ENCODE results near the gene COBL. TPM values are rescaled to one million over a fixed set of nuclear protein-coding genes. Genes with fewer than 3 reads are reported as not detected.

The COBL gene
- total and polyA plus RNA-seq, 2 of the 4 experiments (the other 2 are of a cell fraction): under 0.01 TPM; not detected in 1

DNA sequence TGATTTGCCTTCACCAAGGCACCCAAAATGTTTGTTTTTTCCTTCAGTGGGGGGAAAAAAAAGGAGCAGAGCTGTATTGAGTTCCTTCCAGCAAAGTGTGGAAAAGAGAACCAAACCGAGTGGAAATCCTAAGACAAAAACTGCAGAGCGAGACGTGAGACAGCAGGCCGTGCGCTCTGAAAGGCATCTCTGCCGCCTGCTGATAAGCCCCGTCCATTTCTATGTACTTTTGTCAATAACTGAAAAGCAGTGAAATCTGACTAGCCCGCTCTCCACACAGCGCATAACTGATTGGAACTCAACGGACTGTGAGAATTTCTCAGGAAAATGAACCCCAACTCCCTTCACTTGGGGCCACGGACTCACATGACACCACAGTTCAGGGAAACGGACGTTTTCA is 83.2 kb downstream of the COBL start:
- H4K91ac ChIP-seq (ENCODE audit: insufficient read depth, low read depth, low read length): no peak overlapping the region
- H3K18ac ChIP-seq (ENCODE audit: low read depth, low read length): no peak overlapping the region
- no peak overlapping the region for H3K23ac ChIP-seq (ENCODE audit: low read depth, low read length)
- no peak overlapping the region for H4K8ac ChIP-seq (ENCODE audit: low read depth in 2 of 2, low read length in 2 of 2)
- H3K9me1 ChIP-seq (ENCODE audit: insufficient read depth, low read length): no peaks in the 10 kb centered on the region
- TF ChIP-seq FOS (IDR thresholded peaks at IDR 0.05; ENCODE audit: low read depth, low read length) (no peak), MAZ (IDR thresholded peaks at IDR 0.05; ENCODE audit: borderline replicate concordance, low read depth, low read length) (no peak), USF2 (IDR thresholded peaks at IDR 0.05; ENCODE audit: low read depth, low read length) (no peak), RFX5 (IDR thresholded peaks at IDR 0.05; ENCODE audit: low read depth, low read length) (no peak), RAD21 (IDR thresholded peaks at IDR 0.05; ENCODE audit: low read length) (no peak), CTCF (conservative IDR thresholded peaks at IDR 0.05; ENCODE audit: low read depth, low read length) (no peak), CHD1 (IDR thresholded peaks at IDR 0.05; ENCODE audit: low read depth, low read length) (no peak), POLR2A (IDR thresholded peaks at IDR 0.05; ENCODE audit: low read depth, low read length) (no peak), BHLHE40 (IDR thresholded peaks at IDR 0.05; ENCODE audit: low read depth, low read length) (no peak)
- TF ChIP-seq, protein P1, sequence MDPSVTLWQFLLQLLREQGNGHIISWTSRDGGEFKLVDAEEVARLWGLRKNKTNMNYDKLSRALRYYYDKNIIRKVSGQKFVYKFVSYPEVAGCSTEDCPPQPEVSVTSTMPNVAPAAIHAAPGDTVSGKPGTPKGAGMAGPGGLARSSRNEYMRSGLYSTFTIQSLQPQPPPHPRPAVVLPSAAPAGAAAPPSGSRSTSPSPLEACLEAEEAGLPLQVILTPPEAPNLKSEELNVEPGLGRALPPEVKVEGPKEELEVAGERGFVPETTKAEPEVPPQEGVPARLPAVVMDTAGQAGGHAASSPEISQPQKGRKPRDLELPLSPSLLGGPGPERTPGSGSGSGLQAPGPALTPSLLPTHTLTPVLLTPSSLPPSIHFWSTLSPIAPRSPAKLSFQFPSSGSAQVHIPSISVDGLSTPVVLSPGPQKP (IDR thresholded peaks at IDR 0.05; ENCODE audit: borderline replicate concordance, low read depth, low read length): no peak
- H2AK9ac ChIP-seq (replicated peaks; ENCODE audit: low read depth, low read length, poor library complexity): no peak overlapping the region
- BruUV-seq (replicated peaks): no TSS peak
- no peak overlapping the region for H3K56ac ChIP-seq (ENCODE audit: extremely low read depth, insufficient read depth, low read length)
- no peak overlapping the region for H3K9ac ChIP-seq (ENCODE audit: low read depth, low read length)
- H4K20me1 ChIP-seq (ENCODE audit: insufficient read depth, low read length): no peaks in the 10 kb centered on the region
- no peak overlapping the region for H2AK5ac ChIP-seq (ENCODE audit: low read depth, low read length)
- CTCF ChIA-PET: no interaction called here
- H3K4me3 ChIP-seq (ENCODE audit: insufficient read depth, low read depth, low read length): no peak overlapping the region
- ATAC-seq (ENCODE audit: low read depth) (no peak), DNase-seq (no peak)
- POLR2A ChIA-PET (ENCODE audit: unreplicated experiment): no interaction called here
- in situ Hi-C loops (cut with MboI; ENCODE audit: low sequenced_read_pairs): no loop called here
- intact Hi-C loops (cut with micrococcal nuclease): no loop called here
- H3K4ac ChIP-seq (ENCODE audit: low read depth, low read length): no peak overlapping the region
- no peaks in the 10 kb centered on the region for H3K27me3 ChIP-seq (ENCODE audit: control insufficient read depth, insufficient read depth, low read length)
- no peak overlapping the region for H2BK20ac ChIP-seq (ENCODE audit: low read depth, low read length)
- H3K36me3 ChIP-seq (ENCODE audit: control insufficient read depth, insufficient read depth, low read length): no peaks in the 10 kb centered on the region
- no peak overlapping the region for H3K4me2 ChIP-seq (ENCODE audit: low read depth, low read length)
- no peaks in the 10 kb centered on the region for H3K4me1 ChIP-seq (ENCODE audit: control insufficient read depth, insufficient read depth, low read length)
- H2BK5ac ChIP-seq (ENCODE audit: low read depth, low read length, poor library complexity, severe bottlenecking): no peak overlapping the region
- 52% methylated on average over 3 of the region's 13 CpGs; no CpG with 5 or more reads in 1 of the 2 experiments for WGBS, 2 experiments (ENCODE audit: extremely low coverage in 2 of 2, insufficient read length in 1 of 2)
- no peak overlapping the region for H3K14ac ChIP-seq (replicated peaks; ENCODE audit: low read depth, low read length)
- dilution Hi-C loops (cut with HindIII; ENCODE audit: low sequenced_read_pairs, unreplicated experiment): no loop called here
- no peak overlapping the region for H3K27ac ChIP-seq (ENCODE audit: insufficient read depth, low read length)
- H3K79me1 ChIP-seq (ENCODE audit: low read depth in 1 of 2, low read length in 2 of 2): no peaks in the 10 kb centered on the region
- H2BK120ac ChIP-seq (ENCODE audit: low read depth, low read length): no peak overlapping the region
- H2AFZ ChIP-seq (replicated peaks; ENCODE audit: low read length, poor library complexity): no peak overlapping the region
- H2BK15ac ChIP-seq (ENCODE audit: low read depth, low read length): no peak overlapping the region
- no peaks in the 10 kb centered on the region for H3K9me3 ChIP-seq (ENCODE audit: control insufficient read depth, insufficient read depth, low read length)
- no peak overlapping the region for H4K5ac ChIP-seq (ENCODE audit: low read depth, low read length)

Measured in IMR-90 (cell line).